HL-60 (cell line): ENCODE measurements around the gene CDHR1.

Experiments
- GABPA ChIP-seq: IDR thresholded peaks from 2 replicates; pipeline ENCODE4 v1.6.1; 2012; ENCODE audit warnings: low read depth
- POLR2AphosphoS5 ChIP-seq: IDR thresholded peaks from 2 replicates; pipeline ENCODE4 v1.6.1; 2012; ENCODE audit warnings: low read depth
- SPI1 ChIP-seq: IDR thresholded peaks from 2 replicates; pipeline ENCODE4 v1.6.1; 2012; ENCODE audit warnings: low read depth, mild to moderate bottlenecking, borderline replicate concordance
- TF ChIP-seq, protein P1 (sequence below): IDR thresholded peaks from one replicate; pipeline ENCODE4 v1.5.1; 2011; ENCODE audit warnings: low read length, control low read depth, inconsistent platforms; ENCODE audit not compliant: insufficient read depth

- TF ChIP-seq, protein P1, sequence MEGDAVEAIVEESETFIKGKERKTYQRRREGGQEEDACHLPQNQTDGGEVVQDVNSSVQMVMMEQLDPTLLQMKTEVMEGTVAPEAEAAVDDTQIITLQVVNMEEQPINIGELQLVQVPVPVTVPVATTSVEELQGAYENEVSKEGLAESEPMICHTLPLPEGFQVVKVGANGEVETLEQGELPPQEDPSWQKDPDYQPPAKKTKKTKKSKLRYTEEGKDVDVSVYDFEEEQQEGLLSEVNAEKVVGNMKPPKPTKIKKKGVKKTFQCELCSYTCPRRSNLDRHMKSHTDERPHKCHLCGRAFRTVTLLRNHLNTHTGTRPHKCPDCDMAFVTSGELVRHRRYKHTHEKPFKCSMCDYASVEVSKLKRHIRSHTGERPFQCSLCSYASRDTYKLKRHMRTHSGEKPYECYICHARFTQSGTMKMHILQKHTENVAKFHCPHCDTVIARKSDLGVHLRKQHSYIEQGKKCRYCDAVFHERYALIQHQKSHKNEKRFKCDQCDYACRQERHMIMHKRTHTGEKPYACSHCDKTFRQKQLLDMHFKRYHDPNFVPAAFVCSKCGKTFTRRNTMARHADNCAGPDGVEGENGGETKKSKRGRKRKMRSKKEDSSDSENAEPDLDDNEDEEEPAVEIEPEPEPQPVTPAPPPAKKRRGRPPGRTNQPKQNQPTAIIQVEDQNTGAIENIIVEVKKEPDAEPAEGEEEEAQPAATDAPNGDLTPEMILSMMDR, result no peak
- TF ChIP-seq POLR2AphosphoS5 (no peak), GABPA (no peak), SPI1 (no peak)
Measured at GRCh38 chr10:84198206-84198915, 4.0 kb downstream of the CDHR1 start.
